ENCODE data around the gene SRGAP3.
A peak's percentile ranks its signal among the peaks of the same experiment; 100 is the strongest.
"Not testable (repeated sequence)": the region's sequence is repeated elsewhere in the genome, so short reads cannot be mapped to it uniquely, and the experiment has no call there.

SRGAP3 gene

DNA sequence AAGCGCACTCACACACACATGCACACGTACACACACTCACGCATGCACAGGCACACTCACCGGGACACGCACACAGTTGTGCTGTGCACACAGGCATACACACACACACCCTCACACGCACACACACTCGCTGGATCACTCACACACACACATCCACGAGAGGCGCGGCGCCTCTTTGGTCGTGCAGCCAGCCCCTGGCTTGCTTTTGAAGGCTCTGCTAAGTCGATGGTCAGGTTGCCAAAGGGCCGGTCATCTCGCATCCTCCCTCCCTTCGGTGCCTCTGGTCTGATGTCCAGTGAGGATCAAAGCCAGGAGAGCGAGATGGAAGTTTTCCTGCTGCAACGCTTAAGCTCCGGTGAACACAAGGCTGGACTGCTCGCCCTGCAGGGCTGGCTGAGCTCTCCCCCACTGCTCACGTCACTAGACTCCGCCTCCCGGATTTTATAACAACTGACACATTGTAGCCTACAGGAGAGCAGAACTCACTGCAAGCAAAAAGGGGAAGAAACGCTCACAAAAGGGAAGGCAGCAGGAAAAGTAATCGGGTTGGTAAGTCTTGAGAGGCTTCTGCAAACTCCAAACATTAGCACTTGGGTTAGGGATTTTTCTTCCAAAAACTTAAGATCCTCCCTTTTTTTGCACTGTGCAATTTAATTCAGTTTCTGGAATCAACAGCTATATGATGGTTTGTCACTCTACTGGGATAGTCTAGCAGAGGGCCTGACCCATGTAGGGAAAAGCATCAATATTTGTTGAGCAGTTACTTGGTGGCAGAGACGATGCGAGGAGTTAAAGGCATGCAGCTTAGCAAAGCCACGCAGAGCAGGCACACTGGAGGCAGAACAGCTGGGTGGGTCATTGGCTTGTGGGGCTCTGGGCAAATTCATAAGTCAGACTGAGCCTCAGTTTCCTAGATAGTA is at the start of gene SRGAP3:
TSS of gene SRGAP3 (minus strand) at position 374 of the 920 bp plus-strand sequence. CDS start 695 bp downstream, outside the sequence.
- H3K27ac ChIP-seq (ENCODE audit: poor library complexity, severe bottlenecking) = peak within 1 kb of the TSS; percentile 68

GRCh38 chr3:9298236-9298635 is 48.8 kb upstream of the SRGAP3 start:
- Histone ChIP-seq H3K27me3 (ENCODE audit: insufficient read depth, poor library complexity, severe bottlenecking) (no peaks in the 10 kb centered on the region), H3K27ac (ENCODE audit: poor library complexity, severe bottlenecking) (no peak overlapping the region), H3K4me3 (ENCODE audit: severe bottlenecking) (no peak overlapping the region), H3K9me3 (ENCODE audit: severe bottlenecking) (no peaks in the 10 kb centered on the region), H3K4me1 (ENCODE audit: insufficient read depth, poor library complexity, severe bottlenecking) (peaks cover 13% of the 10 kb centered on the region), H3K36me3 (ENCODE audit: low read depth) (no peaks in the 10 kb centered on the region)
- TF ChIP-seq CTCF (IDR thresholded peaks at IDR 0.05; ENCODE audit: poor library complexity, severe bottlenecking) = no peak
- no peak for DNase-seq (ENCODE audit: low spot score)
- no peak for ATAC-seq (ENCODE audit: low read depth)

More for the DNA sequence above, at the start of gene SRGAP3:
- no peaks in the 10 kb centered on the region for H3K27me3 ChIP-seq (ENCODE audit: insufficient read depth, poor library complexity, severe bottlenecking)
- DNase-seq (ENCODE audit: low spot score) = peak; percentile 87
- peak; percentile 92 for ATAC-seq (ENCODE audit: low read depth)
- no peaks in the 10 kb centered on the region for H3K9me3 ChIP-seq (ENCODE audit: severe bottlenecking)
- peak within 1 kb of the TSS; percentile 39 for H3K4me3 ChIP-seq (ENCODE audit: severe bottlenecking)
- peaks cover 37% of the 10 kb centered on the region for H3K4me1 ChIP-seq (ENCODE audit: insufficient read depth, poor library complexity, severe bottlenecking)
- peak; percentile 22 for TF ChIP-seq CTCF (IDR thresholded peaks at IDR 0.05; ENCODE audit: poor library complexity, severe bottlenecking)
- H3K36me3 ChIP-seq (ENCODE audit: low read depth) = no peaks in the 10 kb centered on the region

DNA sequence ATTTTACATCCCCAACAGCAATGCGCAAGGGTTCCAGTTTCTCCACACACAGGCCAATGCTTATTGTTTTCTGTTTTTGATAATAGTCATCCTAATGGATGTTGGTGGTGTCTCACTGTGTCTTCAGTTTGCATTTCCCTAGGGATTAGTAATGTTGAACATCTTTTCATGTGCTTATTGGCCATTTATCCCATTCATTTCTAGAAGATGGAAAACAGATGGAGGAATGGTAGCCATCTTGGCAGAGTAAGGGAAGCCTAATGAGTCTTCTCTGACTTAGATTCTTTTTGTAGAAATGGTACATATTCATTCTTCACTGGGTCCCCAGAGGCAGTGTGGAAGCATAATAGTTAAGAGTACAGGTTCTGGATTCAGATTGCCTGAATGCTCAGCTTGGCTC is 46.8 kb upstream of the SRGAP3 start:
- no peak for ATAC-seq (ENCODE audit: low read depth)
- H3K27me3 ChIP-seq (ENCODE audit: insufficient read depth, poor library complexity, severe bottlenecking) = no peaks in the 10 kb centered on the region
- TF ChIP-seq CTCF (IDR thresholded peaks at IDR 0.05; ENCODE audit: poor library complexity, severe bottlenecking) = no peak

GRCh38 chr3:9295007-9295406 is 45.6 kb upstream of the SRGAP3 start:
- DNase-seq (ENCODE audit: low spot score) (no peak), ATAC-seq (ENCODE audit: low read depth) (no peak)
- no peak overlapping the region for H3K4me3 ChIP-seq (ENCODE audit: severe bottlenecking)
- H3K36me3 ChIP-seq (ENCODE audit: low read depth) = no peaks in the 10 kb centered on the region
- no peak overlapping the region for H3K27ac ChIP-seq (ENCODE audit: poor library complexity, severe bottlenecking)
- no peaks in the 10 kb centered on the region for H3K9me3 ChIP-seq (ENCODE audit: severe bottlenecking)
- H3K27me3 ChIP-seq (ENCODE audit: insufficient read depth, poor library complexity, severe bottlenecking) = no peaks in the 10 kb centered on the region
- no peaks in the 10 kb centered on the region for H3K4me1 ChIP-seq (ENCODE audit: insufficient read depth, poor library complexity, severe bottlenecking)
- TF ChIP-seq CTCF (IDR thresholded peaks at IDR 0.05; ENCODE audit: poor library complexity, severe bottlenecking) = no peak

More for the DNA sequence above, 46.8 kb upstream of the SRGAP3 start:
- Histone ChIP-seq H3K9me3 (ENCODE audit: severe bottlenecking) (no peaks in the 10 kb centered on the region), H3K27ac (ENCODE audit: poor library complexity, severe bottlenecking) (no peak overlapping the region), H3K4me3 (ENCODE audit: severe bottlenecking) (no peak overlapping the region), H3K36me3 (ENCODE audit: low read depth) (no peaks in the 10 kb centered on the region), H3K4me1 (ENCODE audit: insufficient read depth, poor library complexity, severe bottlenecking) (peaks cover 2% of the 10 kb centered on the region)
- no peak for DNase-seq (ENCODE audit: low spot score)

GRCh38 chr3:9293953-9294352 is 44.5 kb upstream of the SRGAP3 start:
- H3K27ac ChIP-seq (ENCODE audit: poor library complexity, severe bottlenecking); H3K9me3 ChIP-seq (ENCODE audit: severe bottlenecking); H3K4me1 ChIP-seq (ENCODE audit: insufficient read depth, poor library complexity, severe bottlenecking); H3K4me3 ChIP-seq (ENCODE audit: severe bottlenecking); H3K36me3 ChIP-seq (ENCODE audit: low read depth); DNase-seq (ENCODE audit: low spot score); H3K27me3 ChIP-seq (ENCODE audit: insufficient read depth, poor library complexity, severe bottlenecking); ATAC-seq (ENCODE audit: low read depth): not testable (repeated sequence)
